DND-41 (cell line): Measurements from ENCODE around the gene EFCAB9.
"Not testable (repeated sequence)": the region's sequence is repeated elsewhere in the genome, so short reads cannot be mapped to it uniquely, and the experiment has no call there.

Experiments used
- ATAC-seq: fragments of 200-7000 bp; cut with Tn5 transposase; 3 replicates; pipeline ENCODE4 v1.9.1; 2021; ENCODE audit warnings: low read depth; ENCODE audit not compliant: insufficient read depth
- DNase-seq: peaks from one replicate; pipeline ENCODE4 v3.0.0-alpha.2; 2020
- H2AFZ ChIP-seq: 2 replicates; pipeline ENCODE4 v1.6.0; 2012; ENCODE audit warnings: low read depth, low read length
- H3K27ac ChIP-seq: 2 replicates; pipeline ENCODE4 v1.5.1; 2012; ENCODE audit warnings: low read length, inconsistent platforms
- H3K27me3 ChIP-seq: fragments of 200-600 bp; sonication (generic); 2 replicates; pipeline ENCODE4 v1.6.0; 2012; ENCODE audit warnings: low read length, mild to moderate bottlenecking, inconsistent platforms; ENCODE audit not compliant: insufficient read depth, poor library complexity
- H3K36me3 ChIP-seq: 2 replicates; pipeline ENCODE4 v1.5.1; 2012; ENCODE audit warnings: low read length, inconsistent platforms; ENCODE audit not compliant: insufficient read depth
- H3K4me1 ChIP-seq: 2 replicates; pipeline ENCODE4 v1.5.1; 2012; ENCODE audit warnings: mild to moderate bottlenecking, low read length; ENCODE audit not compliant: insufficient read depth
- H3K4me2 ChIP-seq: 2 replicates; pipeline ENCODE4 v1.6.0; 2012; ENCODE audit warnings: mild to moderate bottlenecking, moderate library complexity, low read length, inconsistent platforms; ENCODE audit not compliant: insufficient read depth
- H3K4me3 ChIP-seq, 2 experiments: fragments of 200-600 bp in 1 of 2; shearing (Covaris generic) in 1 of 2; 2 replicates each; pipeline ENCODE4 v1.5.1; 2012 to 2016; ENCODE audit warnings: inconsistent platforms in 2 of 2, low read length in 2 of 2, mild to moderate bottlenecking in 2 of 2, low read depth in 1 of 2, moderate library complexity in 1 of 2
- H3K79me2 ChIP-seq: 2 replicates; pipeline ENCODE4 v1.6.0; 2012; ENCODE audit warnings: low read length, inconsistent platforms; ENCODE audit not compliant: insufficient read depth
- H3K9ac ChIP-seq: 2 replicates; pipeline ENCODE4 v1.6.0; 2012; ENCODE audit warnings: low read depth, mild to moderate bottlenecking, inconsistent platforms, low read length, moderate library complexity
- H3K9me3 ChIP-seq: 2 replicates; pipeline ENCODE4 v1.5.1; 2012; ENCODE audit warnings: low read length, moderate library complexity, mild to moderate bottlenecking, inconsistent platforms; ENCODE audit not compliant: insufficient read depth, severe bottlenecking
- H4K20me1 ChIP-seq: 2 replicates; pipeline ENCODE4 v1.6.0; 2012; ENCODE audit warnings: low read length; ENCODE audit not compliant: insufficient read depth
- EZH2 ChIP-seq: IDR thresholded peaks from 3 replicates; pipeline ENCODE4 v1.6.1; 2012; ENCODE audit warnings: borderline replicate concordance, low read depth, mild to moderate bottlenecking, moderate library complexity, low read length, inconsistent platforms; ENCODE audit not compliant: severe bottlenecking
- TF ChIP-seq, protein P1 (sequence below): IDR thresholded peaks from 2 replicates; pipeline ENCODE4 v1.5.1; 2012; ENCODE audit warnings: borderline replicate concordance, low read length, moderate library complexity, mild to moderate bottlenecking; ENCODE audit not compliant: poor library complexity, severe bottlenecking; ENCODE audit errors: extremely low read depth

Gene EFCAB9

DNA sequence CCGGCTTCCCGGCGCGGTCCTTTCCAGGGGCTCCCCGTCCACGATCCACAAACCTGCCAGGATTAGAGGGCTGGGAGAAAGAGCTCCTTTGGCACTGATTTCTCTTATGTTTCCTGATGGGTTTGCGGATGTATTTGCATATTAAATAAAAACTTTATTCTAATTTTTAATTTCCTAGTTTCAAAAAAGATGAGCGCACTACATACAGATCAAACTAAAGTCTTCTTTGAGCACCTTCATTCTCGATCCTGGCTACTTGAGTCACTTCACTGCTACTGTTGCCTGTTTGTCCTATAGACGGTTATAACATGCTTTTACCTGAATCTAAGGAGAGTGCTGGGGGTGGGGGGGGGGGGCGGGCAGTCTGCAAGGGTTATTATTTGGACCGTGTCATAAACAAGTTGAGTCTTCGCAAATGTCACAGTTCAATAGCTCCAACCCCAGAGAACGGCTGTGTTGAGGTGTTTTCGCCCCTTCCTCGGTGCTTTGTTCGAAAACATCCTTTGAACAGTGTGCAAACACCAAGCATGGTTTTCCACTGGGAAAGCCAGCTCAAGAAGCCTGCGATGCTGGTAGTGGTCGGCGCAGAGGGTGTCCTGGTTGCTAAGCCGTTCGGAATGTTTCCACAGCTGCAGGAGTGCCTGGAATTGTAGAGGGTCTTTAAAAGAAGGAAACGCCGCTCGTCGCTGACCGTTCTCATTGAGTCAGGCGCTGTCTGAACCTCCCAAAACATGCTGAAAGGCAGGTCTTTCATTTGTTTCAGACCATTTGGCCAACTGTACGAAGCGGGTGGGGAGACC is 4.9 kb upstream of the EFCAB9 start:
- peak overlapping the region; percentile 92 to 98; a peak in 3 of 4 replicates for H3K4me3 ChIP-seq
- DNase-seq (no peak), ATAC-seq (no peak)
- H3K4me1 ChIP-seq, result peaks cover 34% of the 10 kb centered on the region
- peaks cover 17% of the 10 kb centered on the region for H4K20me1 ChIP-seq
- no peak overlapping the region for H3K27ac ChIP-seq
- no peaks in the 10 kb centered on the region for H3K9me3 ChIP-seq
- peak overlapping the region; percentile 89 for H3K4me2 ChIP-seq
- TF ChIP-seq, protein P1, sequence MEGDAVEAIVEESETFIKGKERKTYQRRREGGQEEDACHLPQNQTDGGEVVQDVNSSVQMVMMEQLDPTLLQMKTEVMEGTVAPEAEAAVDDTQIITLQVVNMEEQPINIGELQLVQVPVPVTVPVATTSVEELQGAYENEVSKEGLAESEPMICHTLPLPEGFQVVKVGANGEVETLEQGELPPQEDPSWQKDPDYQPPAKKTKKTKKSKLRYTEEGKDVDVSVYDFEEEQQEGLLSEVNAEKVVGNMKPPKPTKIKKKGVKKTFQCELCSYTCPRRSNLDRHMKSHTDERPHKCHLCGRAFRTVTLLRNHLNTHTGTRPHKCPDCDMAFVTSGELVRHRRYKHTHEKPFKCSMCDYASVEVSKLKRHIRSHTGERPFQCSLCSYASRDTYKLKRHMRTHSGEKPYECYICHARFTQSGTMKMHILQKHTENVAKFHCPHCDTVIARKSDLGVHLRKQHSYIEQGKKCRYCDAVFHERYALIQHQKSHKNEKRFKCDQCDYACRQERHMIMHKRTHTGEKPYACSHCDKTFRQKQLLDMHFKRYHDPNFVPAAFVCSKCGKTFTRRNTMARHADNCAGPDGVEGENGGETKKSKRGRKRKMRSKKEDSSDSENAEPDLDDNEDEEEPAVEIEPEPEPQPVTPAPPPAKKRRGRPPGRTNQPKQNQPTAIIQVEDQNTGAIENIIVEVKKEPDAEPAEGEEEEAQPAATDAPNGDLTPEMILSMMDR, result no peak
- no peak for TF ChIP-seq EZH2
- peak overlapping the region; percentile 95 for H2AFZ ChIP-seq
- H3K27me3 ChIP-seq, result peaks cover 6% of the 10 kb centered on the region
- H3K79me2 ChIP-seq, result peaks cover 36% of the 10 kb centered on the region
- peaks cover 3% of the 10 kb centered on the region; the same call in 1 of the 2 replicates for H3K36me3 ChIP-seq
- peak overlapping the region; percentile 81 for H3K9ac ChIP-seq

DNA sequence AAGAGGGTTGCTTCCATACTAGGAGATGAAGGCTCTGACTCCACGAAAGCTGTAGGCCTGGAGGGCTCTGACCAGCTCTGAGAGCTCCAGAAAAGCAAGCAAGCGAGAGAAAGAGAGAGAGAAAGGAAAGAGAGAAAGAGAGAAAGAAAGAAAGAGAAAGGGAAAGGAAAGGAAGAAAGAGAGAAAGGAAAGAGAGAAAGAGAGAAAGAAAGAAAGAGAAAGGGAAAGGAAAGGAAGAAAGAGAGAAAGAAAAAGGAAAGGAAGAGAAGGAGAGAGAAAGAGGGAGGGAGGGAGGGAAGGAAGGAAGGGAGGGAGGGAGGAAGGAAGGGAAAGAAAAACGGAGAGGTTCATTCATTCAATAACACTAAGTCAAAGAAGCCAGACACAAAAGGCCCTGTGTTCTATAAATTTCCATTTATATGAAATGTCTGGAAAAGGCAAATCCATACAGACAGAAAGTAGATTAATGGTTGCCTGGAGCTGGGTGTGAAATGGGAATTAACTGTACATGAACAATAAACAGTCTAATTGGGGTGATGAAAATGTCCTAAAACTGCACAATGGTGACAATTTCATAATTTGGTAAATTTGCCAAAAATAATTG is 4.2 kb upstream of the EFCAB9 start:
- Histone ChIP-seq H3K27ac (no peak overlapping the region), H3K4me3 (no peak overlapping the region)

DNA sequence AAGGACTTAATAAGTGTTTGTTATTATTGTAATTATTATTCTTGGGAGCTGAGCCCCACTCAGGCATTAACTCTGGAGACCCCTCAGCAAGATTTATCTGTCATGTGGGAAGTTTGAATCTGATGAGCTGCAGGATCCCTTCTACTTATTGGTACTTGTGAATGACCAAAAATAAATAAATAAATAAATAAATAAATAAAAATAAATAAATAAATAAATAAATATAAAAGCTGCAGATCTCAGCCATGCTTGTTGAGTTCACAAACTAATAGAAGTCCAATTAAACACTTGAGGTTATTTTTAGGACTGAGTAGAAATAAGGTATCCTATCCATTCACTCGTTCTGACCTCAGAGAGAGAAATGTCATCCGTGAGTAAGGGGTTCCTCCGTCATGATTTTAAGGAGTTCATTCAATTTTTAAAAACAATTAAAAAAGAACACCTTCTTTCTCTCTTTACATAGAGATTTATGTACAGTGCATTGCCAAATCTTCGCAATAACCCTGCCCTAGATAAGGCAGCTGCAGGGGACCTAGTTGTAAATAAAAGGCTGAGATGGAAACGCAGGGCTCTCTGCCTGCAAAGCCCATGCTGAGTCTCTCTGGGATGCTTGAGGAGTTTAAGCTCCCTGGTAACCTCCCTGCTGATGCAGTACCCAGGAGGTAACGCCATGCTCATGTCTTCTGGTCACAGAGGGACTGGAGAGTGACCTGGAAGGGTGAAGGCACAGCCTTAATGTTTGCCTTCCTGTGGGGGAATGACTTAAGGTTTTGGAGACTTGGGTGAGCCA is 1.2 kb downstream of the EFCAB9 start:
- Histone ChIP-seq H2AFZ (no peak overlapping the region), H3K27ac (no peak overlapping the region), H3K4me1 (no peaks in the 10 kb centered on the region), H4K20me1 (no peaks in the 10 kb centered on the region), H3K9ac (no peak overlapping the region), H3K36me3 (no peaks in the 10 kb centered on the region), H3K79me2 (no peaks in the 10 kb centered on the region), H3K4me2 (no peak overlapping the region), H3K4me3 (no peak overlapping the region), H3K27me3 (no peaks in the 10 kb centered on the region), H3K9me3 (no peaks in the 10 kb centered on the region)
- TF ChIP-seq EZH2, result no peak
- TF ChIP-seq, protein P1, result no peak
- no peak for ATAC-seq
- DNase-seq, result no peak

More for the DNA sequence above, 4.2 kb upstream of the EFCAB9 start:
- TF ChIP-seq, protein P1, result no peak
- no peak for TF ChIP-seq EZH2
- H3K27me3 ChIP-seq, result peaks cover 6% of the 10 kb centered on the region
- no peaks in the 10 kb centered on the region for H3K9me3 ChIP-seq
- H3K4me1 ChIP-seq, result peaks cover 34% of the 10 kb centered on the region
- no peak overlapping the region for H3K9ac ChIP-seq
- H2AFZ ChIP-seq, result no peak overlapping the region
- H4K20me1 ChIP-seq, result peaks cover 14% of the 10 kb centered on the region
- peaks cover 29% of the 10 kb centered on the region for H3K79me2 ChIP-seq
- H3K36me3 ChIP-seq, result peaks cover 3% of the 10 kb centered on the region; the same call in 1 of the 2 replicates
- no peak overlapping the region for H3K4me2 ChIP-seq
- no peak for DNase-seq
- no peak for ATAC-seq

DNA sequence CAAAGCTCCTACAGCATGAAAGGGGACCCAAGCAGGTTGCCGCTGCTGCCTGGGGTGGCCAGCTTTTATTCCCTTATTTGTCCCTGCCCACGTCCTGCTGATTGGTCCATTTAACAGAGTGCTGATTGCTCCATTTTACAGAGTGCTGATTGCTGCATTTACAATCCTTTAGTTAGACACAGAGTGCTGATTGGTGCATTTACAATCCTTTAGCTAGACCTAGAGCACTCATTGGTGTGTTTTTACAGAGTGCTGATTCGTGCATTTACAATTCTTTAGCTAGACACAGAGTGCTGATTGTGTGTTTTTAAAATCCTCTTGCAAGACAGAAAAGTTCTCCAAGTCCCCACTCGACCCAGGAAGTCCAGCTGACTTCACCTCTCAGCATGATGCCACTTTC is 3.8 kb downstream of the EFCAB9 start:
- H3K27me3 ChIP-seq, H2AFZ ChIP-seq, H4K20me1 ChIP-seq, H3K27ac ChIP-seq, H3K79me2 ChIP-seq, H3K4me2 ChIP-seq, H3K9ac ChIP-seq, H3K36me3 ChIP-seq, H3K4me3 ChIP-seq, DNase-seq, H3K4me1 ChIP-seq, H3K9me3 ChIP-seq: not testable (repeated sequence)
- ATAC-seq, result 0 out of 3 replicates have a peak, but pooled peaks have one; percentile 14
